Ectodermal cell (in vitro differentiated cells): Measurements from ENCODE around the gene NAXD.
A peak's percentile ranks its signal among the peaks of the same experiment; 100 is the strongest.
"Not testable (repeated sequence)": the region's sequence is repeated elsewhere in the genome, so short reads cannot be mapped to it uniquely, and the experiment has no call there.

Experiments used
- H3K27ac ChIP-seq: 2 replicates; pipeline ENCODE4 v1.7.0; 2013; ENCODE audit warnings: mild to moderate bottlenecking, low read depth, low read length; ENCODE audit not compliant: insufficient read depth, poor library complexity, severe bottlenecking
- H3K27me3 ChIP-seq: 2 replicates; pipeline ENCODE4 v1.7.0; 2013; ENCODE audit warnings: mild to moderate bottlenecking, low read length; ENCODE audit not compliant: insufficient read depth, control insufficient read depth, poor library complexity, severe bottlenecking
- H3K36me3 ChIP-seq: one replicate; pipeline ENCODE4 v1.7.0; 2013; ENCODE audit warnings: low read length; ENCODE audit not compliant: control insufficient read depth, insufficient read depth
- H3K4me1 ChIP-seq: one replicate; pipeline ENCODE4 v1.7.0; 2013; ENCODE audit warnings: low read length; ENCODE audit not compliant: control insufficient read depth, insufficient read depth
- H3K4me3 ChIP-seq: 2 replicates; pipeline ENCODE4 v1.7.0; 2013; ENCODE audit warnings: low read depth, low read length, control low read depth; ENCODE audit not compliant: insufficient read depth
- H3K9me3 ChIP-seq: 2 replicates; pipeline ENCODE4 v1.7.0; 2013; ENCODE audit warnings: mild to moderate bottlenecking, low read length, moderate library complexity; ENCODE audit not compliant: control insufficient read depth
- WGBS, 2 experiments: methylation state at CpG; one replicate each; pipeline ENCODE4 v1.1.7; 2013; ENCODE audit warnings: missing lambda C conversion rate in 2 of 2; 5-methylcytosine and 5-hydroxymethylcytosine counted together

Gene NAXD

GRCh38 chr13:110593430-110594130 lies 21.8 kb upstream of the NAXD start:
- Histone ChIP-seq H3K9me3 (no peaks in the 10 kb centered on the region), H3K4me3 (no peak overlapping the region), H3K27ac (no peak overlapping the region), H3K4me1 (no peaks in the 10 kb centered on the region), H3K27me3 (no peaks in the 10 kb centered on the region), H3K36me3 (no peaks in the 10 kb centered on the region)
- WGBS, 2 experiments, result 73% methylated on average over 4 to 5 of the region's 6 CpGs

- Histone ChIP-seq H3K36me3 (no peaks in the 10 kb centered on the region), H3K4me3 (no peak overlapping the region), H3K4me1 (no peaks in the 10 kb centered on the region), H3K27me3 (no peaks in the 10 kb centered on the region), H3K9me3 (no peaks in the 10 kb centered on the region), H3K27ac (no peak overlapping the region)
- WGBS, 2 experiments, result 80% methylated on average over 14 of the region's 16 CpGs
Measured at GRCh38 chr13:110597041-110597689, 18.2 kb upstream of the NAXD start.

- H3K9me3 ChIP-seq, result no peaks in the 10 kb centered on the region
- 79 to 84% methylated on average over 10 of the region's 10 CpGs for WGBS, 2 experiments
- no peaks in the 10 kb centered on the region for H3K4me1 ChIP-seq
- H3K27me3 ChIP-seq, result no peaks in the 10 kb centered on the region
- H3K4me3 ChIP-seq, result no peak overlapping the region
- H3K36me3 ChIP-seq, result no peaks in the 10 kb centered on the region
- H3K27ac ChIP-seq, result no peak overlapping the region
Measured at GRCh38 chr13:110600261-110600819, 15.0 kb upstream of the NAXD start.

GRCh38 chr13:110600980-110601379 lies 14.4 kb upstream of the NAXD start:
- no peak overlapping the region for H3K27ac ChIP-seq
- WGBS, 2 experiments, result 91 to 96% methylated on average over 3 to 4 of the region's 4 CpGs

GRCh38 chr13:110605132-110605531 lies 10.2 kb upstream of the NAXD start:
- no peaks in the 10 kb centered on the region for H3K36me3 ChIP-seq
- peaks cover under 1% of the 10 kb centered on the region for H3K4me1 ChIP-seq
- H3K9me3 ChIP-seq, result no peaks in the 10 kb centered on the region
- WGBS, 2 experiments, result 89 to 97% methylated on average over 2 to 5 of the region's 6 CpGs
- no peak overlapping the region for H3K4me3 ChIP-seq
- no peaks in the 10 kb centered on the region for H3K27me3 ChIP-seq
- H3K27ac ChIP-seq, result no peak overlapping the region

More at GRCh38 chr13:110600980-110601379, 14.4 kb upstream of the NAXD start:
- H3K9me3 ChIP-seq, result no peaks in the 10 kb centered on the region
- no peaks in the 10 kb centered on the region for H3K4me1 ChIP-seq
- no peak overlapping the region for H3K4me3 ChIP-seq
- H3K36me3 ChIP-seq, result no peaks in the 10 kb centered on the region
- no peaks in the 10 kb centered on the region for H3K27me3 ChIP-seq

- not testable (repeated sequence) for H3K4me3 ChIP-seq, H3K36me3 ChIP-seq, H3K9me3 ChIP-seq, H3K4me1 ChIP-seq, H3K27me3 ChIP-seq, H3K27ac ChIP-seq
- WGBS, 2 experiments, result 94 to 95% methylated on average over 19 to 33 of the region's 33 CpGs
Measured at GRCh38 chr13:110606281-110606680, 9.1 kb upstream of the NAXD start.

GRCh38 chr13:110607675-110608224 lies 7.6 kb upstream of the NAXD start:
- Histone ChIP-seq H3K27me3 (peaks cover 6% of the 10 kb centered on the region), H3K4me3 (no peak overlapping the region), H3K9me3 (no peaks in the 10 kb centered on the region), H3K36me3 (no peaks in the 10 kb centered on the region), H3K4me1 (peaks cover 6% of the 10 kb centered on the region), H3K27ac (no peak overlapping the region)
- 89 to 95% methylated on average over 3 of the region's 3 CpGs for WGBS, 2 experiments

- no peaks in the 10 kb centered on the region for H3K9me3 ChIP-seq
- H3K27ac ChIP-seq, result no peak overlapping the region
- H3K36me3 ChIP-seq, result no peaks in the 10 kb centered on the region
- H3K4me1 ChIP-seq, result peaks cover 6% of the 10 kb centered on the region
- 88 to 92% methylated on average over 12 of the region's 12 CpGs for WGBS, 2 experiments
- H3K27me3 ChIP-seq, result peaks cover 15% of the 10 kb centered on the region
- H3K4me3 ChIP-seq, result no peak overlapping the region
Measured at GRCh38 chr13:110610955-110611595, 4.3 kb upstream of the NAXD start.

- Histone ChIP-seq H3K36me3 (no peaks in the 10 kb centered on the region), H3K9me3 (no peaks in the 10 kb centered on the region), H3K27me3 (peaks cover 21% of the 10 kb centered on the region), H3K27ac (no peak overlapping the region), H3K4me3 (peak overlapping the region; percentile 79), H3K4me1 (peaks cover 6% of the 10 kb centered on the region)
- 91 to 93% methylated on average over 11 of the region's 11 CpGs for WGBS, 2 experiments
Measured at GRCh38 chr13:110615005-110615321, 382 bp upstream of the NAXD start.
